Ishikawa (cell line): ENCODE data around the gene HTR3A.

Source experiments
- CEBPB ChIP-seq: IDR thresholded peaks from 2 replicates; pipeline ENCODE4 v1.6.1; 2012
- CREB1 ChIP-seq: IDR thresholded peaks from 2 replicates; pipeline ENCODE4 v1.6.1; 2012; ENCODE audit warnings: low read depth
- EGR1 ChIP-seq: IDR thresholded peaks from 2 replicates; pipeline ENCODE4 v1.6.1; 2012
- EP300 ChIP-seq: IDR thresholded peaks from 2 replicates; pipeline ENCODE4 v1.6.1; 2012; ENCODE audit warnings: borderline replicate concordance
- FOXM1 ChIP-seq: IDR thresholded peaks from 2 replicates; pipeline ENCODE4 v1.6.1; 2012; ENCODE audit warnings: low read depth, borderline replicate concordance
- NFIC ChIP-seq: IDR thresholded peaks from 2 replicates; pipeline ENCODE4 v1.6.1; 2012
- RAD21 ChIP-seq: IDR thresholded peaks from 2 replicates; pipeline ENCODE4 v1.6.1; 2012; ENCODE audit warnings: low read depth
- REST ChIP-seq: IDR thresholded peaks from 2 replicates; pipeline ENCODE4 v1.6.1; 2012; ENCODE audit warnings: low read depth, mild to moderate bottlenecking
- TAF1 ChIP-seq: IDR thresholded peaks from 2 replicates; pipeline ENCODE4 v1.6.1; 2012; ENCODE audit warnings: low read depth, mild to moderate bottlenecking
- TCF12 ChIP-seq: IDR thresholded peaks from 2 replicates; pipeline ENCODE4 v1.6.1; 2012; ENCODE audit warnings: low read depth
- TEAD4 ChIP-seq: IDR thresholded peaks from 2 replicates; pipeline ENCODE4 v1.6.1; 2012
- YY1 ChIP-seq: IDR thresholded peaks from 2 replicates; pipeline ENCODE4 v1.6.1; 2012; ENCODE audit warnings: low read depth
- TF ChIP-seq, protein P1 (sequence below): IDR thresholded peaks from 2 replicates; pipeline ENCODE4 v1.6.1; 2012
- TF ChIP-seq, protein P2 (sequence below): IDR thresholded peaks from 2 replicates; pipeline ENCODE4 v1.6.1; 2012

GRCh38 chr11:113989381-113989780 is 14.5 kb downstream of the HTR3A start:
- TF ChIP-seq, protein P1, sequence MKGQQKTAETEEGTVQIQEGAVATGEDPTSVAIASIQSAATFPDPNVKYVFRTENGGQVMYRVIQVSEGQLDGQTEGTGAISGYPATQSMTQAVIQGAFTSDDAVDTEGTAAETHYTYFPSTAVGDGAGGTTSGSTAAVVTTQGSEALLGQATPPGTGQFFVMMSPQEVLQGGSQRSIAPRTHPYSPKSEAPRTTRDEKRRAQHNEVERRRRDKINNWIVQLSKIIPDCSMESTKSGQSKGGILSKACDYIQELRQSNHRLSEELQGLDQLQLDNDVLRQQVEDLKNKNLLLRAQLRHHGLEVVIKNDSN = no peak
- no peak for TF ChIP-seq RAD21
- TF ChIP-seq, protein P2, sequence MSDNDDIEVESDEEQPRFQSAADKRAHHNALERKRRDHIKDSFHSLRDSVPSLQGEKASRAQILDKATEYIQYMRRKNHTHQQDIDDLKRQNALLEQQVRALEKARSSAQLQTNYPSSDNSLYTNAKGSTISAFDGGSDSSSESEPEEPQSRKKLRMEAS = no peak
- TF ChIP-seq TEAD4 = no peak
- no peak for TF ChIP-seq EP300
- no peak for TF ChIP-seq EGR1
- no peak for TF ChIP-seq CREB1
- no peak for TF ChIP-seq CEBPB
- TF ChIP-seq TCF12 = no peak
- no peak for TF ChIP-seq YY1
- no peak for TF ChIP-seq REST
- no peak for TF ChIP-seq TAF1
- no peak for TF ChIP-seq NFIC
- no peak for TF ChIP-seq FOXM1
